Astrocyte of the cerebellum (primary cell): ENCODE results near the gene AZU1.
"Not testable (repeated sequence)": the region's sequence is repeated elsewhere in the genome, so short reads cannot be mapped to it uniquely, and the experiment has no call there.

Experiments used
- DNase-seq: peaks from one replicate; pipeline ENCODE4 v3.0.0-alpha.2; 2011; ENCODE audit warnings: low read depth
- H3K4me3 ChIP-seq: 2 replicates; pipeline ENCODE4 v1.5.1; 2011; ENCODE audit warnings: mild to moderate bottlenecking, low read depth, low read length, moderate library complexity
- in situ Hi-C: cut with HindIII; loops from 2 replicates; pipeline ENCODE4 v1.10.0; 2017; ENCODE audit warnings: low sequenced_read_pairs
- TF ChIP-seq, protein P1 (sequence below): IDR thresholded peaks from 2 replicates; pipeline ENCODE4 v1.5.1; 2012; ENCODE audit warnings: low read length, low read depth, moderate library complexity, mild to moderate bottlenecking; ENCODE audit errors: missing control alignments

The AZU1 gene

DNA sequence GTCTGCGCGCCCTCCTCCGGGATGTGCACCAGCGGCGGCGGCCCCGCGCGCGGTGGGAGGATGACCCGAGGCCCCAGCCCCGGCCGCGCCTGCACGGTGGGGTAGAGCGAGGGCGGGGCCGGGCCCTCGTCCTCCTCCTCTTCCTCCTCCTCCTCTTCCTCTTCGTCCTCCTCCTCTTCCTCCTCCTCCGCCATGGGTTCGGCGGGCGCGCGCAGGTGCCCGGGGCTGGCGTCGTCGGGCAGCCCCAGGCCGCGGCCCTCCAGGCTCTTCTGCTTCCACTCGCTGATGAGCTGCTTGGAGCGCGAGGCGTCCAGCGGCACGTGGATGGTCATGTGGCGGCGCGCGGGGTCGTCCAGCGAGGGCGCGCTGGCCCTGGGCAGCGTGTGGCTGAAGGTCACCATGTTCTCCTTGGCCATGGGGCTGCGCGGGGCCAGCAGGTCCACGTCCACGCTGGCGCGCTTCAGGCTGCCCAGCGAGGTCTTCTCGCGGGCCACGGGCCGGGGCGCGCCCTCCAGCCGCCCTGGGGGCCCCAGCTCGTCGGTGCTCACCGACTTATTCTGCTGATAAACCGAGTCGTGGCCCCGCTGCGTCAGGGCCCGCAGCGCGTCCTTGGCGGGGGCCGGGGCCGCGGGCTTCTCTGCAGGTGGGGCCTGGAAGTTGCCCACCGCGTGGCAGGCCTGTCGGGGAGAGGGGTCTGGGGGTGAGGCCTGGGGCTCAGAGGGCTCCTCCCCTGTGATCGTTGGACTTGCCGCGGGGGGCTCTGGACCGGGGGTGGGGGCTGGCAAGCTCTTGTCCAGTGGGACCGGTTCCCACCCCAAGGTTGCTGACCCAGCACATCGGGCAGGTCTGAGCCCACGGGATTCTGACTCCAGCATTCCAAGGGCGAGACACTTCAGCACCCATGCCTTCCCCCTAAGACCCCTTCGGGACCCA is 14.2 kb upstream of the AZU1 start:
- in situ Hi-C loops: no loop called here
- no peak overlapping the region for H3K4me3 ChIP-seq
- TF ChIP-seq, protein P1, sequence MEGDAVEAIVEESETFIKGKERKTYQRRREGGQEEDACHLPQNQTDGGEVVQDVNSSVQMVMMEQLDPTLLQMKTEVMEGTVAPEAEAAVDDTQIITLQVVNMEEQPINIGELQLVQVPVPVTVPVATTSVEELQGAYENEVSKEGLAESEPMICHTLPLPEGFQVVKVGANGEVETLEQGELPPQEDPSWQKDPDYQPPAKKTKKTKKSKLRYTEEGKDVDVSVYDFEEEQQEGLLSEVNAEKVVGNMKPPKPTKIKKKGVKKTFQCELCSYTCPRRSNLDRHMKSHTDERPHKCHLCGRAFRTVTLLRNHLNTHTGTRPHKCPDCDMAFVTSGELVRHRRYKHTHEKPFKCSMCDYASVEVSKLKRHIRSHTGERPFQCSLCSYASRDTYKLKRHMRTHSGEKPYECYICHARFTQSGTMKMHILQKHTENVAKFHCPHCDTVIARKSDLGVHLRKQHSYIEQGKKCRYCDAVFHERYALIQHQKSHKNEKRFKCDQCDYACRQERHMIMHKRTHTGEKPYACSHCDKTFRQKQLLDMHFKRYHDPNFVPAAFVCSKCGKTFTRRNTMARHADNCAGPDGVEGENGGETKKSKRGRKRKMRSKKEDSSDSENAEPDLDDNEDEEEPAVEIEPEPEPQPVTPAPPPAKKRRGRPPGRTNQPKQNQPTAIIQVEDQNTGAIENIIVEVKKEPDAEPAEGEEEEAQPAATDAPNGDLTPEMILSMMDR: no peak
- no peak for DNase-seq

DNA sequence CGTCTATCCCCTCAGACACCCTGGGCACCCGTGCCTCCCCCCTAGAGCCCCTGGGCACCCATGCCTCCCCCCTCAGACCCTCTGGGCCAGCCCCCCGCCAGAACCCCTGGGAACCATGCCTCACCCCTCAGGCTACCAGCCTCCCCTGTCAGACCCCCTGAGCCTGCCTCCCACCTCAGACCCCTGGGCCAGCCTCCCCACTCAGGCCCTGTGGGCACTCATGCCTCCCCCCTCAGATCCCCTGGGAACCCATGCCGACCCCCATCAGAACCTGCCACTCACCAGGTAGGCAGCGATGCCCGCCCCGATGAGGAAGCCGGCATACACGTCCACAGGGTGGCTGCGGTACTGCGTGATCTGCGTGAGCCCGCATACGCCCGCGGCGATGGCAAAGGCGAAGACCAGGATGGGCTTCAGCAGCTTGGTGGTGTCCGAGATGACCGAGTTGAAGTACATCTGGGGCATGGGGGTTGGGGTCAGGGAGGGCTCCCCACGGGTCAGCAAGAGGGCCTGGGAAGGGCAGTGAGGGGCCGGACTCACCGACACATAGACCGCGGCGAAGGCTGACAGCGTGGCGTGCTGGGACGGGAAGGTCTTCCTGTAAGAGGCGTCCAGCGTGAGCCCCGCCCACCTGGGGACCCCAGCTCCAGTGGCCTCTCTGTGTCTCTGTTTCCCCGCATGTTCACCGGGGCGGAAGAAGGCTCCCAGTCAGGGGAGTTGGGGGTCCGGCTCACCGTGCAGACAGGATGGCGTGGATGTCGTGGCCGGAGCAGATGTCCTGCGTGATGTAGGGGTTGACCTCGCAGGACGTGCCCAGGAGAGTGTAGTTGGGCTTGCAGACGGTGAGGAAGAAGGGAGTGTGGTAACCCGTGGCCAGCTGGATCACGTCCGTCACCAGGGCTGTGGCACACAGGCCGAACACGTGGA is 13.2 kb upstream of the AZU1 start:
- TF ChIP-seq, protein P1: no peak
- no peak for DNase-seq
- in situ Hi-C loops: no loop called here
- H3K4me3 ChIP-seq: no peak overlapping the region

DNA sequence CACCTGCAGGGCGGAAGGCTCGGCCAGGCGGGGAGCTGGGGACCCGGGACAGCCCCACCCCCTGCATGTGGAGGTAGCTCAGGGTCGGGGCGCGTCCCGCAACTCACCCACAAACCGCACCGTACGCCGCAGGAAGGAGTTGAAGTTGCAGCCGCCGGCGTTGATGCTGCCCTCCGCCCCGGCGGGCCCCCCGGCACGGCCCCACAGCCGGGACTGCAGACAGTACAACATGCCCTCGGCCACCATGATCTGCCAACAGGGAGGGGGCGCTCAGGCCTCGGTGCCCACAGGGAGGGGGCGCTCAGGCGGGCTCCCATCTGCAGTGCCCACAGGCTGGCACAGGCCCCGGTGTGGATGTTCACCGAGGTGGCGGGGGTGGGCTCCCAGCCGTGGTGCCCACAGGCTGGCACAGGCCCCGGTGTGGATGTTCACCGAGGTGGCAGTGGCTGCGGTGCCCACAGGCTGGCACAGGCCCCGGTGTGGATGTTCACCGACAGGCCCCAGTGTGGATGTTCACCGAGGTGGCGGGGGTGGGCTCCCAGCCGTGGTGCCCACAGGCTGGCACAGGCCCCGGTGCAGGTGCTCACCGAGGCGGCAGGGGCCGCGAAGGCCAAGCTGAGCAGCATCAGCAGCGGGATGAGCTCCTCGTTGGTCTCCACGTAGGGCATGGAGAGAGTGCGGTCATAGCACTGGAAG is 12.4 kb upstream of the AZU1 start:
- no peak for DNase-seq
- in situ Hi-C loops: no loop called here
- H3K4me3 ChIP-seq: no peak overlapping the region
- TF ChIP-seq, protein P1: no peak

DNA sequence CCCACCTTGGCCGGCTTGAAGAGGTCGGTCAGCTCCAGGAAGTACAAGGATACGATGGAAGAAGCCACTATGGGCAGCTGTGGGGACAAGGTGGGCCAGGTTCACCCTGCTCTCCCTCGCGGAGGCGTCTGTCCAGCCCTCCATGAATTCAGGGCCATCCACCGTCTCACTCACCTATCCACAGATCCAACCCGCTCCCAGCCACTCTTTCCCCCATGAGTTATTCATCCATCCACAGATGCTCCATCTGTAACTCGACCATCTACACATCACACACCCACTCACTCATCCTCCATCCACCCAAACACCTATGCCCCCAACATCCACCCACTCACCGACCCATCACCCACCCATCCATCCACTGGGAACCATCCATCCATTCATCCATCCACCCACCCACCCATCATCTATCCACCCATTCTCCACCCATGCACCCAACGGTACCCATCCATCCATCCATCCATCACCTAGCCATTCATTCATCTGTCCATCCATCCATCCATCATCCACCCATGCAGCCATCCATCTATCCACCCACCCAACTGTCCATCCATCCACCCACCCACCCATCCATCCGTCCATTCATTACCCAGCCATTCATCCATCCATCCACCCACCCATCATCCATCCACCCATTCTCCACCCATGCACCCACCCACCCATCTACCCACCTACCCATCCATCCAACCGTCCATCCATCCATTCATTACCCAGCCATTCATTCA is 11.7 kb upstream of the AZU1 start:
- no peak for DNase-seq
- in situ Hi-C loops: no loop called here
- TF ChIP-seq, protein P1: no peak
- no peak overlapping the region for H3K4me3 ChIP-seq

DNA sequence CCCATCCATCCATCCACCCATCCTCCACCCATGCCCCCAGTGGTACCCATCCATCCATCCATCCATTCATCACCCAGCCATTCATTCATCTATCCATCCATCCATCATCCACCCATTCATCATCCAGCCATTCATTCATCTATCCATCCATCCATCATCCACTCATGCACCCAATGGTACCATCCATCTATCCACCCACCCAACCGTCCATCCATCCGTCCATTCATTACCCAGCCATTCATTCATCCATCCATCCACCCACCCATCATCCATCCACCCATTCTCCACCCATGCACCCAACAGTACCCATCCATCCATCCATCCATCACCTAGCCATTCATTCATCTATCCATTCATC is 11.2 kb upstream of the AZU1 start:
- H3K4me3 ChIP-seq: no peak overlapping the region
- DNase-seq: no peak
- in situ Hi-C loops: no loop called here
- TF ChIP-seq, protein P1: no peak

DNA sequence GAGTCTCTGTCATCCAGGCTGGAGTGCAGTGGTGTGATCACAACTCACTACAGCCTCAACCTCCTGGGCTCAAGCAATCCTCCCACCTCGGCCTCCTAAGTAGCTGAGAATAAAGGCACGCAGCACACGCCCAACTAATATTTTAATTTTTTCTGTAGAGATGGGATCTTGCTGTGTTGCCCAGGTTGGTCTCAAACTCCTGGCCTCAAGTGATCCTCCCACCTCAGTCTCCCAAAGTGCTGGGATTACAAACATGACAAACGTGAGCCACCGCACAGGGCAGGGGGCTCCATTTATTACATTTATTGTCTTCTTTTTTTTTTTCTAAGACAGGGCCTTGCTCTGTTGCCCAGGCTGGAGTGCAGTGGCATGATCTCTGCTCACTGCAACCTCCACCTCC is 7.4 kb upstream of the AZU1 start:
- DNase-seq, H3K4me3 ChIP-seq, in situ Hi-C loops: not testable (repeated sequence)
